ENCODE results near the gene LRRC31.

DNA sequence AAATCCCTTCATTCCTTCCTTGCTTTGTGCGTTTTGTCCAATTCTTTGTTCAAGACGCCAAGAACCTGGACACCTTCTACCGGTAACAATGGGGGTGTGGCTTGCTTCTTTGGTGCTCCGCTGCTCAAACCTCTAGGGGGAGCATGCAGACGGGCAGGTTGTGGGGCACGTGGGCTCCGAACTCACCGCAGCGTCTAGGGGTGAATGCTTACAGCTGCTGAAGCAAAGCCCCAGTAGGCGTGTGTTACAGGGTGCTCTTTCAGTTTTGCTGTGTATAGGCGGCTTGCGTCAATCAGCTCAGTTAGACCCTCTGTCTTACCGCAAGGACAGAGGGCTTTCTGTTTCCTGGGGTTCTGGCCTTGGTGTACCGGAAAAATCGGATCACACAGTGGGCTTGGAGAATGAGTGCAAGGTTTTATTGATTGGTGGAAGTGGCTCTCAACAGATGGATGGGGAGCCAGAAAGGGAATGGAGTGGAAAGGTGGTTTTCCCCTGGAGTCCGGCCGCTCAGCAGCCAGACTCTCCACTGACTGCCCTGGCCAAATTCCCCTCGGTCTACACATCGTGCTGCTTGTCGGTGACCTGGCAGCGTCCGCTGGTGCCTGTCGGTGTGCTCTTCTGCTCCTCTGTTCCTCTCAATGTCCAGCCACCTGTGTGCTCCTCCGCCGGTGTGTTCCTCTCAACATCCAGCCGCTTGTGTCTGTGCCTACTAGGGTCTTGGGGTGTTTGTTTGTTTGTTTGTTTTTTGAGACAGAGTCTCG is 55.8 kb downstream of the LRRC31 start:
- peak; percentile 53 for TF ChIP-seq CTCF (conservative IDR thresholded peaks at IDR 0.05; ENCODE audit: low read depth, low read length)
- no peak for TF ChIP-seq EZH2 (IDR thresholded peaks at IDR 0.05; ENCODE audit: borderline replicate concordance, low read depth, low read length, poor library complexity, severe bottlenecking)

All from A673 (cell line).